GM21723 (cell line): ENCODE data around the gene ATP1A4.
"Not testable (repeated sequence)": the region's sequence is repeated elsewhere in the genome, so short reads cannot be mapped to it uniquely, and the experiment has no call there.

Experiments used
- ATAC-seq: cut with Tn5 transposase; IDR thresholded peaks from one replicate; pipeline ENCODE4 v1.9.1; 2021; ENCODE audit warnings: mild to moderate bottlenecking, moderate library complexity; ENCODE audit not compliant: unreplicated experiment

Gene ATP1A4

GRCh38 chr1:160122978-160123495 is 28.4 kb upstream of the ATP1A4 start:
- no peak for ATAC-seq

- ATAC-seq: no peak
Measured at GRCh38 chr1:160123726-160124125, 27.7 kb upstream of the ATP1A4 start.

- ATAC-seq: no peak
Measured at GRCh38 chr1:160124705-160125478, 26.5 kb upstream of the ATP1A4 start.

- ATAC-seq: no peak
Measured at GRCh38 chr1:160125746-160126145, 25.7 kb upstream of the ATP1A4 start.

GRCh38 chr1:160126342-160126741 is 25.1 kb upstream of the ATP1A4 start:
- not testable (repeated sequence) for ATAC-seq

GRCh38 chr1:160127381-160127780 is 24.0 kb upstream of the ATP1A4 start:
- no peak for ATAC-seq

- no peak for ATAC-seq
Measured at GRCh38 chr1:160127865-160128523, 23.4 kb upstream of the ATP1A4 start.

GRCh38 chr1:160128636-160129035 is 22.8 kb upstream of the ATP1A4 start:
- no peak for ATAC-seq

GRCh38 chr1:160129046-160129445 is 22.4 kb upstream of the ATP1A4 start:
- ATAC-seq: no peak

GRCh38 chr1:160129558-160129957 is 21.8 kb upstream of the ATP1A4 start:
- ATAC-seq: no peak

- no peak for ATAC-seq
Measured at GRCh38 chr1:160129966-160130365, 21.4 kb upstream of the ATP1A4 start.

- ATAC-seq: no peak
Measured at GRCh38 chr1:160130486-160130885, 20.9 kb upstream of the ATP1A4 start.

GRCh38 chr1:160130939-160131338 is 20.5 kb upstream of the ATP1A4 start:
- ATAC-seq: no peak

- no peak for ATAC-seq
Measured at GRCh38 chr1:160131803-160132565, 19.4 kb upstream of the ATP1A4 start.

GRCh38 chr1:160133990-160134770 is 17.2 kb upstream of the ATP1A4 start:
- no peak for ATAC-seq

GRCh38 chr1:160134791-160135572 is 16.4 kb upstream of the ATP1A4 start:
- no peak for ATAC-seq

GRCh38 chr1:160136121-160136925 is 15.1 kb upstream of the ATP1A4 start:
- ATAC-seq: no peak

GRCh38 chr1:160136926-160137200 is 14.5 kb upstream of the ATP1A4 start:
- ATAC-seq: no peak

- no peak for ATAC-seq
Measured at GRCh38 chr1:160137216-160137862, 14.1 kb upstream of the ATP1A4 start.
